HEK293 (cell line): ENCODE results near the gene CCN2.
A peak's percentile ranks its signal among the peaks of the same experiment; 100 is the strongest.

Experiments used
- CTCF ChIA-PET: fragments of 350-600 bp; formaldehyde crosslinking; extraction: SDS; loops from one replicate; lab custom pipeline; 2021; ENCODE audit warnings: antibody characterized with exemption; lab: Yijun Ruan, JAX
- POLR2A ChIA-PET: fragments of 300-600 bp; formaldehyde crosslinking; extraction: SDS; loops from one replicate; lab custom pipeline; 2020; ENCODE audit warnings: antibody characterized with exemption, inconsistent platforms; lab: Yijun Ruan, JAX
- H3K27ac ChIP-seq: fragments of 200-500 bp; sonication (Bioruptor generic); 2 replicates; pipeline ENCODE4 v1.5.1; 2014; ENCODE audit warnings: low read depth, low read length, control low read depth, inconsistent platforms; ENCODE audit errors: extremely low read depth
- H3K36me3 ChIP-seq, 2 experiments: fragments of 200-500 bp in 1 of 2; sonication (Bioruptor generic) in 1 of 2; 1 replicate in 1 of 2; 2 replicates in 1 of 2; pipeline ENCODE4 v1.5.1; 2014 to 2017; ENCODE audit warnings: inconsistent platforms in 2 of 2, low read length in 2 of 2; ENCODE audit not compliant: control insufficient read depth in 2 of 2, insufficient read depth in 1 of 2
- H3K4me1 ChIP-seq: fragments of 200-500 bp; sonication (Bioruptor generic); 2 replicates; pipeline ENCODE4 v1.5.1; 2014; ENCODE audit warnings: mild to moderate bottlenecking, low read length, inconsistent platforms; ENCODE audit not compliant: control insufficient read depth, insufficient read depth
- H3K4me3 ChIP-seq: 2 replicates; pipeline ENCODE4 v1.5.1; 2011; ENCODE audit warnings: low read depth, mild to moderate bottlenecking, control low read depth, low read length, moderate library complexity
- H3K9me3 ChIP-seq: fragments of 200-500 bp; sonication (Bioruptor generic); 2 replicates; pipeline ENCODE4 v1.5.1; 2014; ENCODE audit warnings: low read depth, low read length, inconsistent platforms; ENCODE audit not compliant: control insufficient read depth, insufficient read depth
- HOXC10 ChIP-seq: sonication (generic); formaldehyde crosslinking; IDR thresholded peaks from 2 replicates; pipeline ENCODE4 v1.8.1; 2023; ENCODE audit warnings: mild to moderate bottlenecking, missing genetic modification reagents
- IKZF3 ChIP-seq: fragments of 450-650 bp; IDR thresholded peaks from 2 replicates; pipeline ENCODE4 v1.5.0; 2018; ENCODE audit warnings: missing biosample characterization, mild to moderate bottlenecking, missing genetic modification characterization, moderate library complexity
- KLF17 ChIP-seq: fragments of 450-650 bp; formaldehyde crosslinking; IDR thresholded peaks from 2 replicates; pipeline ENCODE4 v1.5.1; 2016; ENCODE audit warnings: missing biosample characterization, missing genetic modification characterization
- PRDM10 ChIP-seq: fragments of 450-650 bp; formaldehyde crosslinking; IDR thresholded peaks from 2 replicates; pipeline ENCODE4 v1.5.1; 2016; ENCODE audit warnings: missing biosample characterization, missing genetic modification characterization
- PRDM6 ChIP-seq: fragments of 450-650 bp; formaldehyde crosslinking; IDR thresholded peaks from 2 replicates; pipeline ENCODE4 v1.5.1; 2017; ENCODE audit warnings: missing biosample characterization, missing genetic modification characterization
- SETDB1 ChIP-seq: IDR thresholded peaks from one replicate; pipeline ENCODE4 v1.6.1; 2017; ENCODE audit warnings: mild to moderate bottlenecking, low read length, moderate library complexity, mixed read lengths; ENCODE audit not compliant: insufficient read length
- SP3 ChIP-seq: fragments of 450-650 bp; formaldehyde crosslinking; IDR thresholded peaks from 2 replicates; pipeline ENCODE4 v1.5.1; 2016; ENCODE audit warnings: missing biosample characterization, missing genetic modification characterization
- SP7 ChIP-seq: fragments of 450-650 bp; formaldehyde crosslinking; IDR thresholded peaks from 2 replicates; pipeline ENCODE4 v1.5.1; 2016; ENCODE audit warnings: missing biosample characterization, missing genetic modification characterization
- ZBTB6 ChIP-seq: fragments of 450-650 bp; formaldehyde crosslinking; IDR thresholded peaks from 2 replicates; pipeline ENCODE4 v1.5.1; 2017; ENCODE audit warnings: missing biosample characterization, missing genetic modification characterization
- ZNF18 ChIP-seq: fragments of 450-650 bp; formaldehyde crosslinking; IDR thresholded peaks from 2 replicates; pipeline ENCODE4 v1.5.1; 2016; ENCODE audit warnings: missing biosample characterization, missing genetic modification characterization
- ZNF433 ChIP-seq: fragments of 450-650 bp; formaldehyde crosslinking; IDR thresholded peaks from 2 replicates; pipeline ENCODE4 v1.5.1; 2016; ENCODE audit warnings: missing biosample characterization, missing genetic modification characterization, low read depth
- ZNF449 ChIP-seq: fragments of 450-650 bp; formaldehyde crosslinking; IDR thresholded peaks from 2 replicates; pipeline ENCODE4 v1.5.1; 2017; ENCODE audit warnings: missing biosample characterization, mild to moderate bottlenecking, missing genetic modification characterization, moderate library complexity
- ZNF510 ChIP-seq: fragments of 450-650 bp; formaldehyde crosslinking; IDR thresholded peaks from 2 replicates; pipeline ENCODE4 v1.5.1; 2018; ENCODE audit warnings: mild to moderate bottlenecking, missing genetic modification characterization, missing biosample characterization; ENCODE audit not compliant: insufficient replicate concordance
- ZNF513 ChIP-seq: fragments of 450-650 bp; IDR thresholded peaks from 2 replicates; pipeline ENCODE4 v1.5.1; 2018; ENCODE audit warnings: missing biosample characterization, missing genetic modification characterization
- ZNF521 ChIP-seq: fragments of 450-650 bp; formaldehyde crosslinking; IDR thresholded peaks from 2 replicates; pipeline ENCODE4 v1.5.1; 2017; ENCODE audit warnings: missing biosample characterization, mild to moderate bottlenecking, missing genetic modification characterization
- ZNF529 ChIP-seq: fragments of 450-650 bp; formaldehyde crosslinking; IDR thresholded peaks from 2 replicates; pipeline ENCODE4 v1.5.1; 2017; ENCODE audit warnings: missing genetic modification characterization, missing biosample characterization; ENCODE audit not compliant: insufficient replicate concordance
- ZNF600 ChIP-seq: fragments of 450-650 bp; formaldehyde crosslinking; IDR thresholded peaks from 2 replicates; pipeline ENCODE4 v1.5.1; 2016; ENCODE audit warnings: missing biosample characterization, missing genetic modification characterization
- ZNF660 ChIP-seq: fragments of 450-650 bp; IDR thresholded peaks from 2 replicates; pipeline ENCODE4 v1.5.1; 2018; ENCODE audit warnings: missing biosample characterization, mild to moderate bottlenecking, missing genetic modification characterization
- ZNF701 ChIP-seq: fragments of 450-650 bp; formaldehyde crosslinking; IDR thresholded peaks from 2 replicates; pipeline ENCODE4 v1.5.1; 2016; ENCODE audit warnings: missing biosample characterization, missing genetic modification characterization
- ZNF830 ChIP-seq: fragments of 450-650 bp; IDR thresholded peaks from 2 replicates; pipeline ENCODE4 v1.5.0; 2018; ENCODE audit warnings: missing biosample characterization, missing genetic modification characterization, low read depth, mild to moderate bottlenecking, moderate library complexity
- ZSCAN5A ChIP-seq: fragments of 450-650 bp; formaldehyde crosslinking; IDR thresholded peaks from 2 replicates; pipeline ENCODE4 v1.5.1; 2016; ENCODE audit warnings: missing biosample characterization, missing genetic modification characterization

The CCN2 gene

GRCh38 chr6:131950767-131951575 lies at the start of gene CCN2:
Gene CCN2 (minus strand): TSS chr6:131951372. CDS start chr6:131951172, 200 bp downstream.
- H3K9me3 ChIP-seq: no peaks in the 10 kb centered on the region
- H3K4me3 ChIP-seq: peak within 1 kb of the TSS; percentile 73
- peaks cover 0 to 8% of the 10 kb centered on the region in 2 experiments; a peak in 1 of 3 replicates for H3K36me3 ChIP-seq
- H3K27ac ChIP-seq: peak within 1 kb of the TSS; percentile 74; the same call in 1 of the 2 replicates
- ChIA-PET CTCF (interaction anchor here (0.6 to 9.1 kb wide), 15 partner anchors 9 to 1400 kb away, joined by 3 to 113 read pairs (median 4); no protein-coding TSS in a partner anchor), POLR2A (interaction anchor here (0.5 to 3.3 kb wide), 69 partner anchors 10 to 1252 kb away, joined by 3 to 62 read pairs (median 4); partner anchors contain the start of genes ENPP1, MED23, SLC18B1 and STX7)
- peaks cover 23% of the 10 kb centered on the region for H3K4me1 ChIP-seq
- TF ChIP-seq PRDM6 (tag by site-specific recombination): no peak
- TF ChIP-seq IKZF3 (tag by site-specific recombination): 0 out of 2 replicates have a peak, but pooled peaks have one; percentile 31
- no peak for TF ChIP-seq SP3 (tag by site-specific recombination)
- TF ChIP-seq SP7: peak; percentile 84
- peak; percentile 62 for TF ChIP-seq ZNF600 (tag by site-specific recombination)
- no peak for TF ChIP-seq ZNF529 (tag by site-specific recombination)
- peak; percentile 80 for TF ChIP-seq ZSCAN5A (tag by site-specific recombination)
- TF ChIP-seq ZNF830: no peak
- TF ChIP-seq ZNF521 (tag by site-specific recombination): no peak
- no peak; the same call in 1 of the 2 replicates for TF ChIP-seq ZNF660 (tag by site-specific recombination)
- TF ChIP-seq ZNF701 (tag by site-specific recombination): no peak
- TF ChIP-seq KLF17: 0 out of 2 replicates have a peak, but pooled peaks have one; percentile 45
- no peak for TF ChIP-seq ZNF510 (tag by site-specific recombination)
- no peak for TF ChIP-seq SETDB1
- TF ChIP-seq ZNF433 (tag by site-specific recombination): no peak
- 0 out of 2 replicates have a peak, but pooled peaks have one; percentile 31 for TF ChIP-seq PRDM10 (tag by site-specific recombination)
- no peak; the same call in 1 of the 2 replicates for TF ChIP-seq ZNF513
- no peak for TF ChIP-seq ZBTB6 (tag by site-specific recombination)
- TF ChIP-seq HOXC10 (CRISPR knock-in tag): no peak
- no peak for TF ChIP-seq ZNF449
- peak; percentile 88 for TF ChIP-seq ZNF18 (tag by site-specific recombination)
